Measurements from ENCODE around the gene POLH.

DNA sequence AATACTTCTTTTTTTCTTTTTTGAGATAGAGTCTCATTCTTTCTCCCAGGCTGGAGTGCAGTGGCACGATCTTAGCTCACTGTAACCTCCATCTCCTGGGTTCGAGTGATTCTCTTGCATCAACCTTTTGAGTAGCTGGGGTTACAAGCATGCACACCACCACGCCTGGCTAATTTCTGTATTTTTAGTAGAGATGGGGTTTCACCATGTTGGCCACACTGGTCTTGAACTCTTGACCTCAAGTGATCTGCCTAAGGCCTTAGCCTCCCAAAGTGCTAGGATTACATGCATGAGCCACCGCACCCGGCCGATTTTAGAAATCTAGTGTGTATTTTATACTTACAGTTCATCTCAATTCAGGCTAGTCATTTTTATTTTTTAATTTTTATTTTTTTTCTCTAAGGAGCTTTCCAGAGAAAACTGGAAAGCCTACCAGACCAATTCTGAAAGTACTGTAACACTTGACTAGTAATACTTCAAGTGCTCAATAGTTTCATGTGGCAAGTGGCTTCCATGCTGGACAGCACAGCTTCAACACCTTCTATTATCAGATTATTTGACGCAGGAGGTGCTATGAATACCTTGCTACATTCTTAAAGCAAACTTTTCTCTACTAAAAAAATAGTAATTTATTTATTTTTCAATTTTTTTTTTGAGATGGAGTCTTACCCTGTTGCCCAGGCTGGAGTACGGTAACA is 34.1 kb upstream of the POLH start:
- TF ChIP-seq, protein P1, sequence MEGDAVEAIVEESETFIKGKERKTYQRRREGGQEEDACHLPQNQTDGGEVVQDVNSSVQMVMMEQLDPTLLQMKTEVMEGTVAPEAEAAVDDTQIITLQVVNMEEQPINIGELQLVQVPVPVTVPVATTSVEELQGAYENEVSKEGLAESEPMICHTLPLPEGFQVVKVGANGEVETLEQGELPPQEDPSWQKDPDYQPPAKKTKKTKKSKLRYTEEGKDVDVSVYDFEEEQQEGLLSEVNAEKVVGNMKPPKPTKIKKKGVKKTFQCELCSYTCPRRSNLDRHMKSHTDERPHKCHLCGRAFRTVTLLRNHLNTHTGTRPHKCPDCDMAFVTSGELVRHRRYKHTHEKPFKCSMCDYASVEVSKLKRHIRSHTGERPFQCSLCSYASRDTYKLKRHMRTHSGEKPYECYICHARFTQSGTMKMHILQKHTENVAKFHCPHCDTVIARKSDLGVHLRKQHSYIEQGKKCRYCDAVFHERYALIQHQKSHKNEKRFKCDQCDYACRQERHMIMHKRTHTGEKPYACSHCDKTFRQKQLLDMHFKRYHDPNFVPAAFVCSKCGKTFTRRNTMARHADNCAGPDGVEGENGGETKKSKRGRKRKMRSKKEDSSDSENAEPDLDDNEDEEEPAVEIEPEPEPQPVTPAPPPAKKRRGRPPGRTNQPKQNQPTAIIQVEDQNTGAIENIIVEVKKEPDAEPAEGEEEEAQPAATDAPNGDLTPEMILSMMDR (conservative IDR thresholded peaks at IDR 0.05 in 1 of 2, IDR thresholded peaks at IDR 0.05 in 1 of 2; ENCODE audit: low read depth in 1 of 2, low read length in 2 of 2), result no peak
- TF ChIP-seq EZH2 (IDR thresholded peaks at IDR 0.05; ENCODE audit: low read length, missing control alignments), result no peak

All from fibroblast of lung (primary cell).